Measurements from ENCODE around the gene SYT15.

DNA sequence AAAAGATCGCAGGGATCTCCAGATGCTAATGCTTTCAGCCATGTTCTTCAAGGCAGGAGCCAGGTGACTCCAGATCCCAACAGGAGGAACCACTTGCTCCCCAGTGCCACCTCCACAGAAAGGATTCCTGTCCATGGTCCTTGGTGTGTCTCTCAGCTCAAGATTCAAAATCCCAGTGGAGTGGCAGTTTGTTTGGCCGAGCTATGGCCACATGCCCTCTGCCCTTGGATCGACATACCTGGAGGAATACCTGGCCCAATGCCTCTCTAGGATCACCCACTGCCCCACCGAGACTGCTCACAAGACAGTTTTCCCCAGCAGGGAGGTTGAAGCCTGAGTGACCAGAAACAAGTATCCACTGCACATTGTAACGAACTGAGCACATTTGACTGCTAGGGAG is 18.5 kb upstream of the SYT15 start:
- TF ChIP-seq TCF4 (CRISPR knock-in tag; IDR thresholded peaks at IDR 0.05; ENCODE audit: borderline replicate concordance) (no peak), RARB (CRISPR knock-in tag; IDR thresholded peaks at IDR 0.05) (no peak), OSR1 (CRISPR knock-in tag; IDR thresholded peaks at IDR 0.05) (no peak), ZC3H10 (CRISPR knock-in tag; IDR thresholded peaks at IDR 0.05) (no peak), SNAI2 (CRISPR knock-in tag; IDR thresholded peaks at IDR 0.05) (no peak)
- TF ChIP-seq, protein P1, sequence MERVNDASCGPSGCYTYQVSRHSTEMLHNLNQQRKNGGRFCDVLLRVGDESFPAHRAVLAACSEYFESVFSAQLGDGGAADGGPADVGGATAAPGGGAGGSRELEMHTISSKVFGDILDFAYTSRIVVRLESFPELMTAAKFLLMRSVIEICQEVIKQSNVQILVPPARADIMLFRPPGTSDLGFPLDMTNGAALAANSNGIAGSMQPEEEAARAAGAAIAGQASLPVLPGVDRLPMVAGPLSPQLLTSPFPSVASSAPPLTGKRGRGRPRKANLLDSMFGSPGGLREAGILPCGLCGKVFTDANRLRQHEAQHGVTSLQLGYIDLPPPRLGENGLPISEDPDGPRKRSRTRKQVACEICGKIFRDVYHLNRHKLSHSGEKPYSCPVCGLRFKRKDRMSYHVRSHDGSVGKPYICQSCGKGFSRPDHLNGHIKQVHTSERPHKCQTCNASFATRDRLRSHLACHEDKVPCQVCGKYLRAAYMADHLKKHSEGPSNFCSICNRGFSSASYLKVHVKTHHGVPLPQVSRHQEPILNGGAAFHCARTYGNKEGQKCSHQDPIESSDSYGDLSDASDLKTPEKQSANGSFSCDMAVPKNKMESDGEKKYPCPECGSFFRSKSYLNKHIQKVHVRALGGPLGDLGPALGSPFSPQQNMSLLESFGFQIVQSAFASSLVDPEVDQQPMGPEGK (CRISPR knock-in tag; IDR thresholded peaks at IDR 0.05; ENCODE audit: borderline replicate concordance) = no peak

All from SK-N-SH treated with all-trans-retinoic acid at 6 μM for 48 hours (cell line).